CD4-positive, alpha-beta T cell (primary cell): ENCODE results near the gene OR52B6. TPM values are rescaled to one million over a fixed set of nuclear protein-coding genes. Genes with fewer than 3 reads are reported as not detected.

Experiments used
- ATAC-seq: fragments of 200-7000 bp; cut with Tn5 transposase; one replicate; pipeline ENCODE4 v1.10.0; 2022; ENCODE audit warnings: mild to moderate bottlenecking; ENCODE audit not compliant: poor library complexity
- CTCF ChIA-PET: fragments of 350-600 bp; sonication (Branson Sonifier 250); formaldehyde crosslinking; loops from one replicate; lab custom pipeline; 2021; ENCODE audit warnings: antibody characterized with exemption, inconsistent platforms; lab: Charles Lee
- POLR2A ChIA-PET: fragments of 350-600 bp; sonication (Branson Sonifier 250); formaldehyde crosslinking; loops from one replicate; lab custom pipeline; 2021; ENCODE audit warnings: antibody characterized with exemption, inconsistent platforms; lab: Charles Lee
- DNase-seq, 14 experiments: peaks; one replicate each; pipeline ENCODE4 v3.0.0-alpha.2; 2013 to 2020; ENCODE audit warnings: mixed read lengths in 2 of 14
- H3K27ac ChIP-seq, 2 donors: one replicate each; pipeline versions ENCODE4 v1.5.1 to v1.7.0; 2013; ENCODE audit warnings: low read length in 2 of 2, low read depth in 1 of 2, mild to moderate bottlenecking in 1 of 2
- H3K27me3 ChIP-seq, 2 experiments: 1 replicate in 1 of 2; 2 replicates in 1 of 2; pipeline versions ENCODE4 v1.6.1 to v1.7.0; 2013; ENCODE audit warnings: low read length in 2 of 2, control low read depth in 1 of 2, mild to moderate bottlenecking in 1 of 2, moderate library complexity in 1 of 2; ENCODE audit not compliant: insufficient read depth in 2 of 2, control insufficient read depth in 1 of 2
- H3K36me3 ChIP-seq: one replicate; pipeline ENCODE4 v1.6.1; 2013; ENCODE audit warnings: low read length, control low read depth; ENCODE audit not compliant: insufficient read depth
- H3K4me1 ChIP-seq: one replicate; pipeline ENCODE4 v1.6.1; 2013; ENCODE audit warnings: low read length, control low read depth; ENCODE audit not compliant: insufficient read depth
- H3K4me3 ChIP-seq: one replicate; pipeline ENCODE4 v1.5.1; 2013; ENCODE audit warnings: mild to moderate bottlenecking, low read length, moderate library complexity
- H3K9me3 ChIP-seq, 2 experiments: 1 replicate in 1 of 2; 2 replicates in 1 of 2; pipeline versions ENCODE4 v1.6.1 to v1.7.0; 2013; ENCODE audit warnings: low read length in 2 of 2, mild to moderate bottlenecking in 2 of 2, control low read depth in 1 of 2, moderate library complexity in 1 of 2; ENCODE audit not compliant: control insufficient read depth in 1 of 2, insufficient read depth in 1 of 2
- H3K27ac Mint-ChIP-seq: one replicate; pipeline ENCODE4 v1.8.0; 2020; ENCODE audit warnings: mixed read lengths
- H3K27me3 Mint-ChIP-seq: one replicate; pipeline ENCODE4 v1.8.0; 2021; ENCODE audit warnings: mixed read lengths
- H3K36me3 Mint-ChIP-seq: one replicate; pipeline ENCODE4 v1.8.0; 2021; ENCODE audit warnings: low read depth, mixed read lengths
- H3K4me1 Mint-ChIP-seq: one replicate; pipeline ENCODE4 v1.8.0; 2021; ENCODE audit warnings: low read depth, mixed read lengths
- H3K4me3 Mint-ChIP-seq: one replicate; pipeline ENCODE4 v1.8.0; 2020; ENCODE audit warnings: mild to moderate bottlenecking, mixed read lengths
- H3K9me3 Mint-ChIP-seq: one replicate; pipeline ENCODE4 v1.8.0; 2020; ENCODE audit warnings: mixed read lengths
- CTCF ChIP-seq: fragments of 200-600 bp; IDR thresholded peaks from one replicate; pipeline ENCODE4 v1.8.0; 2022; ENCODE audit warnings: antibody characterized with exemption, mild to moderate bottlenecking
- intact Hi-C, 2 experiments: fragments of 100-400 bp; cut with DNase I in 1 of 2; cut with micrococcal nuclease in 1 of 2; formaldehyde crosslinking; loops; one replicate each; pipeline versions ENCODE4 v1.15.1 to v1.9.0; 2023 to 2025; cut with DNase I, micrococcal nuclease
- polyA plus RNA-seq, 2 donors: library from polyadenylated mRNA; unstranded; fragments of 120-200 nt; gene quantifications; one replicate each; pipeline ENCODE4 v1.2.1, GENCODE V29; 2013
- total RNA-seq, 174 experiments: library from RNA in 2 of 174; stranded (reverse) in 2 of 174; gene quantifications; one replicate each; pipeline ENCODE4 v1.2.3 and lab custom pipeline; 2021 to 2026

The OR52B6 gene
- not detected for total RNA-seq
- polyA plus RNA-seq (2013, experiment 1 of 2), result 0.09 TPM
- polyA plus RNA-seq (2013, experiment 2 of 2), result 0.14 TPM
- 0 to 0.11 (median 0) reads per million in 172 experiments for total RNA-seq (lab: John Stamatoyannopoulos, UW)

- H3K9me3 Mint-ChIP-seq, result peaks cover 2% of the 10 kb centered on the region
- no peak for ATAC-seq
These were observed at the start of gene OR52B6 for GRCh38 chr11:5580577-5580976. OR52B6 (plus strand) TSS chr11:5580877; CDS start chr11:5580877, 0 bp downstream.

GRCh38 chr11:5531053-5531831 is 49.4 kb upstream of the OR52B6 start:
- no peaks in the 10 kb centered on the region for H3K4me1 Mint-ChIP-seq
- H3K27ac ChIP-seq, result no peak overlapping the region
- no peaks in the 10 kb centered on the region for H3K36me3 ChIP-seq
- intact Hi-C loops, result no loop called here
- H3K27me3 ChIP-seq, result peaks cover 0 to 2% of the 10 kb centered on the region in 2 experiments
- H3K27ac Mint-ChIP-seq, result no peak overlapping the region
- no peak overlapping the region for H3K4me3 Mint-ChIP-seq
- no peaks in the 10 kb centered on the region for H3K36me3 Mint-ChIP-seq
- no peak overlapping the region for H3K4me3 ChIP-seq
- DNase-seq, result no peak
- no peaks in the 10 kb centered on the region for H3K9me3 ChIP-seq
- H3K9me3 Mint-ChIP-seq, result no peaks in the 10 kb centered on the region
- TF ChIP-seq CTCF, result no peak
- POLR2A ChIA-PET, result no interaction called here
- H3K4me1 ChIP-seq, result no peaks in the 10 kb centered on the region
- no peak for ATAC-seq
- CTCF ChIA-PET, result no interaction called here
- no peaks in the 10 kb centered on the region for H3K27me3 Mint-ChIP-seq

More at GRCh38 chr11:5580577-5580976, at the start of gene OR52B6:
- intact Hi-C loops, result no loop called here
- Histone ChIP-seq H3K9me3 (no peaks in the 10 kb centered on the region), H3K4me1 (no peaks in the 10 kb centered on the region), H3K36me3 (no peaks in the 10 kb centered on the region), H3K27me3 (no peaks in the 10 kb centered on the region), H3K27ac (no peak within 1 kb of the TSS), H3K4me3 (no peak within 1 kb of the TSS)
- Mint-ChIP-seq H3K27ac (no peak within 1 kb of the TSS), H3K4me3 (no peak within 1 kb of the TSS), H3K36me3 (no peaks in the 10 kb centered on the region), H3K4me1 (no peaks in the 10 kb centered on the region), H3K27me3 (no peaks in the 10 kb centered on the region)
- ChIA-PET CTCF (no interaction called here), POLR2A (no interaction called here)
- no peak for DNase-seq
- TF ChIP-seq CTCF, result no peak

- H3K4me1 ChIP-seq, result no peaks in the 10 kb centered on the region
- ATAC-seq (no peak), DNase-seq (no peak)
- no peak for TF ChIP-seq CTCF
- Mint-ChIP-seq H3K27me3 (no peaks in the 10 kb centered on the region), H3K4me3 (no peak overlapping the region), H3K4me1 (no peaks in the 10 kb centered on the region), H3K9me3 (peaks cover 6% of the 10 kb centered on the region), H3K36me3 (no peaks in the 10 kb centered on the region), H3K27ac (no peak overlapping the region)
- H3K27me3 ChIP-seq, result no peaks in the 10 kb centered on the region
- peaks cover 0 to 3% of the 10 kb centered on the region in 2 experiments for H3K9me3 ChIP-seq
- H3K4me3 ChIP-seq, result no peak overlapping the region
- ChIA-PET CTCF (interaction anchor here (0.9 kb wide), 1 partner anchor 15 kb away, joined by 3 read pairs; no protein-coding TSS in a partner anchor), POLR2A (no interaction called here)
- no peaks in the 10 kb centered on the region for H3K36me3 ChIP-seq
- intact Hi-C loops, result no loop called here
- no peak overlapping the region for H3K27ac ChIP-seq
These were observed 46.6 kb upstream of the OR52B6 start for GRCh38 chr11:5534046-5534445.
